ENCODE measurements around the gene CDH4. TPM values are rescaled to one million over a fixed set of nuclear protein-coding genes. Genes with fewer than 3 reads are reported as not detected.

The CDH4 gene
- total RNA-seq, 1 experiment from 2014 or later, result not detected

DNA sequence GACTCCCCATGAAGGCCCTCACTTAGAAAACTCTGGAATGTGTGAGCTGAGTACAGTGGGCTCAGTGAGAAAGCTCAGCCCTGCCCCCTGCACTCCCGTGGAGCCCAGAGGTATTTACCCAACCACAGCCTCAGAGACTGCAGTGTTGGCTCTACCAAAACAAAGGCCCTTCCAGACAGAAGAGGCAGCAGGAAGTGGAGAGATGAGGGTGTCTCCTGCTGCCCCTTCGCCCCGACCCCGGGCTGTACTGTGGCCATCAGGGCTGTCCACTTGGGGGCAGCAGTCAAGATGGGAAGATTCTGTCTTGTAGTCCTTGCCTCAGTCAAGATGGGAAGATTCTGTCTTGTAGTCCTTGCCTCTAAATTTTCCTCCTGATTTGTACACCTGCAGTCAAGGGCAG lies 472.3 kb downstream of the CDH4 start:
- H3K9me3 ChIP-seq (ENCODE audit: control insufficient read depth, insufficient read depth, low read depth, low read length), result no peaks in the 10 kb centered on the region
- peaks cover 2% of the 10 kb centered on the region; the same call in 1 of the 2 replicates for H3K27me3 ChIP-seq (ENCODE audit: control insufficient read depth, insufficient read depth, low read length)
- intact Hi-C loops (cut with micrococcal nuclease; ENCODE audit: unreplicated experiment) (no loop called here), in situ Hi-C loops (cut with HindIII; ENCODE audit: low pct_unique_long_range_greater_than_20kb, low sequenced_read_pairs) (no loop called here)
- no TSS peak for BruUV-seq (replicated peaks)
- ChIA-PET POLR2A (no interaction called here), CTCF (interaction anchor here (0.7 kb wide), 1 partner anchor 273 kb away, joined by 3 read pairs; no protein-coding TSS in a partner anchor)
- no peak for DNase-seq (ENCODE audit: low read depth, low spot score)
- no peak overlapping the region for H3K4me3 ChIP-seq (ENCODE audit: low read depth in 2 of 2, low read length in 2 of 2)
- ATAC-seq, result no peak
- H3K36me3 ChIP-seq (ENCODE audit: control insufficient read depth, insufficient read depth, low read length), result no peaks in the 10 kb centered on the region
- TF ChIP-seq SIN3A (IDR thresholded peaks at IDR 0.05; ENCODE audit: borderline replicate concordance, insufficient read depth, low read depth, low read length) (no peak), POLR2AphosphoS5 (IDR thresholded peaks at IDR 0.05; ENCODE audit: low read depth, low read length) (no peak), TCF7L2 (IDR thresholded peaks at IDR 0.05; ENCODE audit: low read depth, low read length) (no peak)
- TF ChIP-seq, protein P1, sequence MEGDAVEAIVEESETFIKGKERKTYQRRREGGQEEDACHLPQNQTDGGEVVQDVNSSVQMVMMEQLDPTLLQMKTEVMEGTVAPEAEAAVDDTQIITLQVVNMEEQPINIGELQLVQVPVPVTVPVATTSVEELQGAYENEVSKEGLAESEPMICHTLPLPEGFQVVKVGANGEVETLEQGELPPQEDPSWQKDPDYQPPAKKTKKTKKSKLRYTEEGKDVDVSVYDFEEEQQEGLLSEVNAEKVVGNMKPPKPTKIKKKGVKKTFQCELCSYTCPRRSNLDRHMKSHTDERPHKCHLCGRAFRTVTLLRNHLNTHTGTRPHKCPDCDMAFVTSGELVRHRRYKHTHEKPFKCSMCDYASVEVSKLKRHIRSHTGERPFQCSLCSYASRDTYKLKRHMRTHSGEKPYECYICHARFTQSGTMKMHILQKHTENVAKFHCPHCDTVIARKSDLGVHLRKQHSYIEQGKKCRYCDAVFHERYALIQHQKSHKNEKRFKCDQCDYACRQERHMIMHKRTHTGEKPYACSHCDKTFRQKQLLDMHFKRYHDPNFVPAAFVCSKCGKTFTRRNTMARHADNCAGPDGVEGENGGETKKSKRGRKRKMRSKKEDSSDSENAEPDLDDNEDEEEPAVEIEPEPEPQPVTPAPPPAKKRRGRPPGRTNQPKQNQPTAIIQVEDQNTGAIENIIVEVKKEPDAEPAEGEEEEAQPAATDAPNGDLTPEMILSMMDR (IDR thresholded peaks at IDR 0.05), result no peak
- TF ChIP-seq, protein P2, sequence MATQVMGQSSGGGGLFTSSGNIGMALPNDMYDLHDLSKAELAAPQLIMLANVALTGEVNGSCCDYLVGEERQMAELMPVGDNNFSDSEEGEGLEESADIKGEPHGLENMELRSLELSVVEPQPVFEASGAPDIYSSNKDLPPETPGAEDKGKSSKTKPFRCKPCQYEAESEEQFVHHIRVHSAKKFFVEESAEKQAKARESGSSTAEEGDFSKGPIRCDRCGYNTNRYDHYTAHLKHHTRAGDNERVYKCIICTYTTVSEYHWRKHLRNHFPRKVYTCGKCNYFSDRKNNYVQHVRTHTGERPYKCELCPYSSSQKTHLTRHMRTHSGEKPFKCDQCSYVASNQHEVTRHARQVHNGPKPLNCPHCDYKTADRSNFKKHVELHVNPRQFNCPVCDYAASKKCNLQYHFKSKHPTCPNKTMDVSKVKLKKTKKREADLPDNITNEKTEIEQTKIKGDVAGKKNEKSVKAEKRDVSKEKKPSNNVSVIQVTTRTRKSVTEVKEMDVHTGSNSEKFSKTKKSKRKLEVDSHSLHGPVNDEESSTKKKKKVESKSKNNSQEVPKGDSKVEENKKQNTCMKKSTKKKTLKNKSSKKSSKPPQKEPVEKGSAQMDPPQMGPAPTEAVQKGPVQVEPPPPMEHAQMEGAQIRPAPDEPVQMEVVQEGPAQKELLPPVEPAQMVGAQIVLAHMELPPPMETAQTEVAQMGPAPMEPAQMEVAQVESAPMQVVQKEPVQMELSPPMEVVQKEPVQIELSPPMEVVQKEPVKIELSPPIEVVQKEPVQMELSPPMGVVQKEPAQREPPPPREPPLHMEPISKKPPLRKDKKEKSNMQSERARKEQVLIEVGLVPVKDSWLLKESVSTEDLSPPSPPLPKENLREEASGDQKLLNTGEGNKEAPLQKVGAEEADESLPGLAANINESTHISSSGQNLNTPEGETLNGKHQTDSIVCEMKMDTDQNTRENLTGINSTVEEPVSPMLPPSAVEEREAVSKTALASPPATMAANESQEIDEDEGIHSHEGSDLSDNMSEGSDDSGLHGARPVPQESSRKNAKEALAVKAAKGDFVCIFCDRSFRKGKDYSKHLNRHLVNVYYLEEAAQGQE (IDR thresholded peaks at IDR 0.05; ENCODE audit: insufficient read depth in 1 of 2, low read depth in 2 of 2, low read length in 1 of 2), result no peak
- no peaks in the 10 kb centered on the region for H3K4me1 ChIP-seq (ENCODE audit: control insufficient read depth, insufficient read depth, low read length)
- no peak overlapping the region for H3K27ac ChIP-seq (ENCODE audit: low read length)

DNA sequence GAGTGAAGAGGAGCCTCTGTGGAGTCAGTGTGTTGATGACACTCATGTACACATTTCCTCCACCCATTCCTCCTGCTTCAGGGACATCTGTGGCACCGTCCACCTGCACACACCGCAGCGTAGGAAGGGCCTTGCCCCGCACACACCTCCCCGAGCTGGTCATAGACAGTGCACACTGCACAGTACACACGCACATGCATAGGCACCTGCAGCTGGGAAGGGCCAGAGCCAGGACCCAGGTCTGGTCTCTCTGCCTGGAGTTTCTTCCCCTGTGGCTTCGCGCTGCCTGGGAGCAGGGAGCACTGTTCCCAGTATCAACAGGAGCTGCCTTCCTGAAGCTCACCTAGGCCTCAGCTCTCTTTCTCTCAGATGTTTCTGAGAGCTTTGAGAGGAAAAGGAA lies 473.1 kb downstream of the CDH4 start:
- no peak for ATAC-seq
- TF ChIP-seq TCF7L2 (IDR thresholded peaks at IDR 0.05; ENCODE audit: low read depth, low read length), result no peak
- TF ChIP-seq, protein P1 (IDR thresholded peaks at IDR 0.05), result no peak
- TF ChIP-seq SIN3A (IDR thresholded peaks at IDR 0.05; ENCODE audit: borderline replicate concordance, insufficient read depth, low read depth, low read length), result no peak
- TF ChIP-seq, protein P2 (IDR thresholded peaks at IDR 0.05; ENCODE audit: insufficient read depth in 1 of 2, low read depth in 2 of 2, low read length in 1 of 2), result no peak
- no peak for TF ChIP-seq POLR2AphosphoS5 (IDR thresholded peaks at IDR 0.05; ENCODE audit: low read depth, low read length)
- Histone ChIP-seq H3K4me1 (ENCODE audit: control insufficient read depth, insufficient read depth, low read length) (no peaks in the 10 kb centered on the region), H3K36me3 (ENCODE audit: control insufficient read depth, insufficient read depth, low read length) (no peaks in the 10 kb centered on the region), H3K9me3 (ENCODE audit: control insufficient read depth, insufficient read depth, low read depth, low read length) (no peaks in the 10 kb centered on the region), H3K4me3 (ENCODE audit: low read depth in 2 of 2, low read length in 2 of 2) (no peak overlapping the region), H3K27ac (ENCODE audit: low read length) (no peak overlapping the region), H3K27me3 (ENCODE audit: control insufficient read depth, insufficient read depth, low read length) (peaks cover 4% of the 10 kb centered on the region; the same call in 1 of the 2 replicates)
- ChIA-PET POLR2A (no interaction called here), CTCF (interaction anchor here (0.7 kb wide), 1 partner anchor 29 kb away, joined by 6 read pairs; no protein-coding TSS in a partner anchor)
- BruUV-seq (replicated peaks), result no TSS peak
- DNase-seq (ENCODE audit: low read depth, low spot score), result no peak
- intact Hi-C loops (cut with micrococcal nuclease; ENCODE audit: unreplicated experiment), result no loop called here
- in situ Hi-C loops (cut with HindIII; ENCODE audit: low pct_unique_long_range_greater_than_20kb, low sequenced_read_pairs), result no loop called here
